H9 (cell line): ENCODE measurements around the gene KRTAP12-1. TPM values are rescaled to one million over a fixed set of nuclear protein-coding genes. Genes with fewer than 3 reads are reported as not detected.

ENCODE experiments used
- DNase-seq: peaks from one replicate; pipeline ENCODE4 v3.0.0-alpha.2; 2017
- H2AFZ ChIP-seq: one replicate; pipeline ENCODE4 v1.6.1; 2013; ENCODE audit warnings: mild to moderate bottlenecking, low read length, control low read depth, moderate library complexity
- H2AK5ac ChIP-seq: 2 replicates; pipeline ENCODE4 v1.6.1; 2013; ENCODE audit warnings: low read length, control low read depth, mixed read lengths; ENCODE audit not compliant: insufficient read length
- H2BK120ac ChIP-seq: one replicate; pipeline ENCODE4 v1.6.1; 2013; ENCODE audit warnings: low read depth, mild to moderate bottlenecking, low read length, control low read depth, inconsistent platforms; ENCODE audit not compliant: poor library complexity, severe bottlenecking
- H2BK12ac ChIP-seq: 2 replicates; pipeline ENCODE4 v1.6.1; 2013; ENCODE audit warnings: low read length, control low read depth, mixed read lengths, low read depth; ENCODE audit not compliant: insufficient read length
- H2BK15ac ChIP-seq: 2 replicates; pipeline ENCODE4 v1.6.1; 2013; ENCODE audit warnings: low read depth, low read length, control low read depth
- H2BK20ac ChIP-seq: one replicate; pipeline ENCODE4 v1.6.1; 2013; ENCODE audit warnings: low read depth, mild to moderate bottlenecking, low read length, control low read depth, inconsistent platforms; ENCODE audit not compliant: poor library complexity, severe bottlenecking
- H2BK5ac ChIP-seq: 2 replicates; pipeline ENCODE4 v1.6.1; 2013; ENCODE audit warnings: low read length, control low read depth, mixed read lengths; ENCODE audit not compliant: insufficient read length
- H3K14ac ChIP-seq: 2 replicates; pipeline ENCODE4 v1.6.1; 2013; ENCODE audit warnings: low read length, control low read depth; ENCODE audit not compliant: insufficient read depth
- H3K18ac ChIP-seq: 2 replicates; pipeline ENCODE4 v1.6.1; 2013; ENCODE audit warnings: low read depth, mild to moderate bottlenecking, mixed read lengths, low read length, control low read depth; ENCODE audit not compliant: insufficient read length
- H3K23ac ChIP-seq: 2 replicates; pipeline ENCODE4 v1.6.1; 2013; ENCODE audit warnings: low read length, control low read depth, mixed read lengths, low read depth; ENCODE audit not compliant: insufficient read length
- H3K23me2 ChIP-seq: 2 replicates; pipeline ENCODE4 v1.6.1; 2013; ENCODE audit warnings: low read depth, mild to moderate bottlenecking, mixed read lengths, low read length, control low read depth; ENCODE audit not compliant: insufficient read length, poor library complexity, severe bottlenecking
- H3K27ac ChIP-seq: 2 replicates; pipeline ENCODE4 v1.5.1; 2013; ENCODE audit warnings: low read length, control low read depth, mixed read lengths, low read depth; ENCODE audit not compliant: insufficient read length
- H3K27me3 ChIP-seq: 2 replicates; pipeline ENCODE4 v1.6.1; 2013; ENCODE audit warnings: low read length, control low read depth, inconsistent platforms; ENCODE audit not compliant: insufficient read depth
- H3K4ac ChIP-seq: 2 replicates; pipeline ENCODE4 v1.6.1; 2013; ENCODE audit warnings: low read depth, mild to moderate bottlenecking, control low read depth, inconsistent platforms, low read length, moderate library complexity
- H3K4me1 ChIP-seq: 2 replicates; pipeline ENCODE4 v1.6.1; 2013; ENCODE audit warnings: low read length, control low read depth, inconsistent platforms; ENCODE audit not compliant: insufficient read depth
- H3K4me2 ChIP-seq: 2 replicates; pipeline ENCODE4 v1.6.1; 2013; ENCODE audit warnings: low read length, control low read depth, mixed read lengths; ENCODE audit not compliant: insufficient read length, insufficient read depth
- H3K56ac ChIP-seq: 2 replicates; pipeline ENCODE4 v1.6.1; 2013; ENCODE audit warnings: low read depth, mild to moderate bottlenecking, mixed read lengths, low read length, control low read depth; ENCODE audit not compliant: insufficient read length
- H3K79me1 ChIP-seq: 2 replicates; pipeline ENCODE4 v1.6.1; 2013; ENCODE audit warnings: low read depth, mild to moderate bottlenecking, moderate library complexity, low read length, control low read depth, inconsistent platforms; ENCODE audit not compliant: insufficient read depth, poor library complexity, severe bottlenecking
- H3K79me2 ChIP-seq: 2 replicates; pipeline ENCODE4 v1.6.1; 2013; ENCODE audit warnings: low read length, control low read depth, inconsistent platforms; ENCODE audit not compliant: insufficient read depth
- H3K9ac ChIP-seq: 2 replicates; pipeline ENCODE4 v1.6.1; 2013; ENCODE audit warnings: low read length, control low read depth, mixed read lengths; ENCODE audit not compliant: insufficient read length; ENCODE audit errors: extremely low read depth
- H3K9me3 ChIP-seq: one replicate; pipeline ENCODE4 v1.6.1; 2013; ENCODE audit warnings: low read depth, low read length, inconsistent platforms; ENCODE audit not compliant: control insufficient read depth
- H3T11ph ChIP-seq: one replicate; pipeline ENCODE4 v1.6.1; 2013; ENCODE audit warnings: mild to moderate bottlenecking, low read length, control low read depth, inconsistent platforms
- H4K20me1 ChIP-seq: one replicate; pipeline ENCODE4 v1.6.1; 2013; ENCODE audit not compliant: control insufficient read depth, insufficient read length, insufficient read depth
- H4K5ac ChIP-seq: 2 replicates; pipeline ENCODE4 v1.6.1; 2013; ENCODE audit warnings: low read depth, mild to moderate bottlenecking, mixed read lengths, low read length, control low read depth; ENCODE audit not compliant: insufficient read length
- H4K8ac ChIP-seq: replicated peaks from 2 replicates; pipeline ENCODE4 v1.6.1; 2013; ENCODE audit warnings: low read length, control low read depth, mixed read lengths, low read depth; ENCODE audit not compliant: insufficient read length
- H4K91ac ChIP-seq: 2 replicates; pipeline ENCODE4 v1.6.1; 2013; ENCODE audit warnings: low read depth, mild to moderate bottlenecking, moderate library complexity, mixed read lengths, low read length, control low read depth; ENCODE audit not compliant: insufficient read length
- H3K27ac Mint-ChIP-seq, 3 experiments: 2 replicates in 2 of 3; 3 replicates in 1 of 3; pipeline ENCODE4 v1.8.0; 2020 to 2021; ENCODE audit warnings: mixed read lengths in 3 of 3, mild to moderate bottlenecking in 1 of 3, moderate library complexity in 1 of 3
- H3K27me3 Mint-ChIP-seq: 2 replicates; pipeline ENCODE4 v1.8.0; 2021; ENCODE audit warnings: low read depth, mild to moderate bottlenecking, moderate library complexity, mixed read lengths
- H3K36me3 Mint-ChIP-seq, 3 experiments: 2 replicates in 2 of 3; 3 replicates in 1 of 3; pipeline ENCODE4 v1.8.0; 2020 to 2021; ENCODE audit warnings: low read depth in 3 of 3, mixed read lengths in 3 of 3; ENCODE audit not compliant: insufficient read depth in 1 of 3
- H3K4me1 Mint-ChIP-seq, 2 experiments: 2 replicates each; pipeline ENCODE4 v1.8.0; 2020; ENCODE audit warnings: mixed read lengths in 2 of 2
- H3K4me3 Mint-ChIP-seq, 2 experiments: 2 replicates in 1 of 2; 3 replicates in 1 of 2; pipeline ENCODE4 v1.8.0; 2020 to 2021; ENCODE audit warnings: mild to moderate bottlenecking in 2 of 2, mixed read lengths in 2 of 2, moderate library complexity in 1 of 2
- H3K9me3 Mint-ChIP-seq, 2 experiments: 2 replicates in 1 of 2; 3 replicates in 1 of 2; pipeline ENCODE4 v1.8.0; 2020; ENCODE audit warnings: mild to moderate bottlenecking in 2 of 2, mixed read lengths in 2 of 2, moderate library complexity in 1 of 2
- WGBS: extraction: QIAGEN DNeasy Blood & Tissue Kit; methylation state at CpG from one replicate; pipeline ENCODE4 v1.1.7; 2013; ENCODE audit warnings: missing lambda C conversion rate, low lambda C conversion rate, mixed read lengths; ENCODE audit not compliant: insufficient read length; ENCODE audit errors: extremely low coverage; 5-methylcytosine and 5-hydroxymethylcytosine counted together
- total RNA-seq: library from RNA; stranded (reverse); gene quantifications from 2 replicates; pipeline ENCODE4 v1.2.1, GENCODE V29; 2021
- TF ChIP-seq, protein P1 (sequence below): fragments of 200-600 bp; sonication (generic); conservative IDR thresholded peaks from 3 replicates; pipeline ENCODE4 v1.8.0; 2021; ENCODE audit warnings: antibody characterized with exemption, mild to moderate bottlenecking

The KRTAP12-1 gene
- total RNA-seq, 1 experiment from 2014 or later = not detected

DNA sequence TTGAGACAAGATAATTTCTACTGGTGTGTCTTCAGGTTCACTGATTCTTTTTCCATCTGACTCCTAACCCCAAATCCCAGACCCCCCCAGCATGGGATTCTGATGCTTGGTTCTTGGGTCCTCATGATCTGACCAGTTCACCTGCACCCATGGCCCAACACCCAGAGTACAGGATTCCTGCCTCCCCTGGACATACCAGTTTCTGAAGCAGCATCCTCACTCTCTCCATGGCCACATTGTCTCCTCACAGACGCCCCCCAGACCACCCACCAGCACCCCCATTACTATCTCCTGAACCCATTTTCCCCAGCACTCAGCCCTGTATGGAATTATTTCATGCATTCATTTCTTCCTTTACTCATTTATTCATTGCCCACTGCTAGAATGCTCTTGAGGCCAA lies 25.1 kb downstream of the KRTAP12-1 start:
- H2BK20ac ChIP-seq = no peak overlapping the region
- DNase-seq = no peak
- no peak overlapping the region for H2AK5ac ChIP-seq
- no CpG with 5 or more reads among the region's 1 CpG for WGBS
- H3K79me1 ChIP-seq = no peaks in the 10 kb centered on the region
- no peak overlapping the region for H3K23ac ChIP-seq
- H4K91ac ChIP-seq = no peak overlapping the region
- H4K8ac ChIP-seq = no peak overlapping the region
- H3K9me3 Mint-ChIP-seq = peaks cover 14 to 15% of the 10 kb centered on the region in 2 experiments; a peak in 4 of 5 replicates
- H3K4ac ChIP-seq = no peak overlapping the region
- H3K4me1 ChIP-seq = no peaks in the 10 kb centered on the region
- H4K20me1 ChIP-seq = no peaks in the 10 kb centered on the region
- no peak overlapping the region for H3T11ph ChIP-seq
- no peak overlapping the region; a peak in 1 of 5 replicates for H3K4me3 Mint-ChIP-seq
- H3K27ac Mint-ChIP-seq = no peak overlapping the region
- H2AFZ ChIP-seq = no peak overlapping the region
- H3K79me2 ChIP-seq = no peaks in the 10 kb centered on the region
- H2BK15ac ChIP-seq = no peak overlapping the region
- H3K4me2 ChIP-seq = no peak overlapping the region
- H3K18ac ChIP-seq = no peak overlapping the region
- peaks cover 22% of the 10 kb centered on the region for H3K27me3 Mint-ChIP-seq
- peaks cover 2 to 15% (median 8%) of the 10 kb centered on the region in 3 experiments; a peak in 6 of 7 replicates for H3K36me3 Mint-ChIP-seq
- no peaks in the 10 kb centered on the region for H3K9me3 ChIP-seq
- no peak overlapping the region for H4K5ac ChIP-seq
- no peak overlapping the region for H2BK5ac ChIP-seq
- H3K9ac ChIP-seq = no peak overlapping the region
- TF ChIP-seq, protein P1, sequence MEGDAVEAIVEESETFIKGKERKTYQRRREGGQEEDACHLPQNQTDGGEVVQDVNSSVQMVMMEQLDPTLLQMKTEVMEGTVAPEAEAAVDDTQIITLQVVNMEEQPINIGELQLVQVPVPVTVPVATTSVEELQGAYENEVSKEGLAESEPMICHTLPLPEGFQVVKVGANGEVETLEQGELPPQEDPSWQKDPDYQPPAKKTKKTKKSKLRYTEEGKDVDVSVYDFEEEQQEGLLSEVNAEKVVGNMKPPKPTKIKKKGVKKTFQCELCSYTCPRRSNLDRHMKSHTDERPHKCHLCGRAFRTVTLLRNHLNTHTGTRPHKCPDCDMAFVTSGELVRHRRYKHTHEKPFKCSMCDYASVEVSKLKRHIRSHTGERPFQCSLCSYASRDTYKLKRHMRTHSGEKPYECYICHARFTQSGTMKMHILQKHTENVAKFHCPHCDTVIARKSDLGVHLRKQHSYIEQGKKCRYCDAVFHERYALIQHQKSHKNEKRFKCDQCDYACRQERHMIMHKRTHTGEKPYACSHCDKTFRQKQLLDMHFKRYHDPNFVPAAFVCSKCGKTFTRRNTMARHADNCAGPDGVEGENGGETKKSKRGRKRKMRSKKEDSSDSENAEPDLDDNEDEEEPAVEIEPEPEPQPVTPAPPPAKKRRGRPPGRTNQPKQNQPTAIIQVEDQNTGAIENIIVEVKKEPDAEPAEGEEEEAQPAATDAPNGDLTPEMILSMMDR = no peak
- no peak overlapping the region for H3K27ac ChIP-seq
- H3K4me1 Mint-ChIP-seq = peaks cover 31 to 41% of the 10 kb centered on the region in 2 experiments
- no peak overlapping the region for H3K14ac ChIP-seq
- no peak overlapping the region for H2BK12ac ChIP-seq
- no peaks in the 10 kb centered on the region for H3K27me3 ChIP-seq
- H3K56ac ChIP-seq = no peak overlapping the region
- no peak overlapping the region for H2BK120ac ChIP-seq
- no peaks in the 10 kb centered on the region for H3K23me2 ChIP-seq
